Parathyroid adenoma (tissue), 2 donors: ENCODE results near the gene LILRB2.
"Not testable (repeated sequence)": the region's sequence is repeated elsewhere in the genome, so short reads cannot be mapped to it uniquely, and the experiment has no call there.

Experiments
- H2AFZ ChIP-seq: fragments of 300-600 bp; sonication (generic); one replicate; pipeline ENCODE4 v1.7.0; 2017; ENCODE audit warnings: antibody characterized with exemption, mild to moderate bottlenecking
- H3K27ac ChIP-seq: fragments of 300-600 bp; sonication (generic); one replicate; pipeline ENCODE4 v1.7.0; 2017
- H3K27me3 ChIP-seq: fragments of 300-600 bp; sonication (generic); one replicate; pipeline ENCODE4 v1.7.0; 2017; ENCODE audit warnings: low read length; ENCODE audit not compliant: control insufficient read depth, insufficient read depth
- H3K36me3 ChIP-seq: fragments of 300-600 bp; sonication (generic); one replicate; pipeline ENCODE4 v1.7.0; 2017; ENCODE audit warnings: low read length; ENCODE audit not compliant: control insufficient read depth, insufficient read depth
- H3K4me1 ChIP-seq: fragments of 300-600 bp; sonication (generic); one replicate; pipeline ENCODE4 v1.7.0; 2017; ENCODE audit warnings: control low read depth
- H3K4me2 ChIP-seq: fragments of 300-600 bp; sonication (generic); one replicate; pipeline ENCODE4 v1.7.0; 2017; ENCODE audit warnings: low read length
- H3K4me3 ChIP-seq: fragments of 300-600 bp; sonication (generic); one replicate; pipeline ENCODE4 v1.7.0; 2017; ENCODE audit warnings: low read depth, low read length
- H3K79me2 ChIP-seq: fragments of 300-600 bp; sonication (generic); one replicate; pipeline ENCODE4 v1.7.0; 2017; ENCODE audit warnings: control low read depth
- H3K9ac ChIP-seq: fragments of 300-600 bp; sonication (generic); one replicate; pipeline ENCODE4 v1.7.0; 2017; ENCODE audit warnings: mild to moderate bottlenecking
- H3K9me3 ChIP-seq: fragments of 300-600 bp; sonication (generic); one replicate; pipeline ENCODE4 v1.7.0; 2017; ENCODE audit warnings: low read length; ENCODE audit not compliant: control insufficient read depth
- CTCF ChIP-seq: fragments of 300-600 bp; sonication (generic); IDR thresholded peaks from one replicate; pipeline ENCODE4 v1.7.0; 2017; ENCODE audit warnings: antibody characterized with exemption, mild to moderate bottlenecking
- donor health status: primary hyperparathyroidism.

Gene LILRB2

GRCh38 chr19:54324071-54324470, 43.2 kb upstream of the LILRB2 start:
- H3K9ac ChIP-seq, result no peak overlapping the region
- no peaks in the 10 kb centered on the region for H3K9me3 ChIP-seq
- no peaks in the 10 kb centered on the region for H3K27me3 ChIP-seq
- H3K27ac ChIP-seq, result no peak overlapping the region
- no peaks in the 10 kb centered on the region for H3K4me1 ChIP-seq
- H2AFZ ChIP-seq, result no peak overlapping the region
- no peaks in the 10 kb centered on the region for H3K79me2 ChIP-seq
- no peak overlapping the region for H3K4me3 ChIP-seq
- no peak overlapping the region for H3K4me2 ChIP-seq
- TF ChIP-seq CTCF, result no peak
- H3K36me3 ChIP-seq, result no peaks in the 10 kb centered on the region

- not testable (repeated sequence) for H3K4me2 ChIP-seq, H3K4me3 ChIP-seq, H3K36me3 ChIP-seq, H3K9me3 ChIP-seq, H2AFZ ChIP-seq, H3K27me3 ChIP-seq, H3K27ac ChIP-seq, H3K9ac ChIP-seq, H3K4me1 ChIP-seq, H3K79me2 ChIP-seq
Measured at GRCh38 chr19:54322934-54323333, 42.0 kb upstream of the LILRB2 start.

- not testable (repeated sequence) for H3K9ac ChIP-seq, H3K79me2 ChIP-seq, H3K9me3 ChIP-seq, H3K36me3 ChIP-seq, H3K4me2 ChIP-seq, H3K27ac ChIP-seq, H3K27me3 ChIP-seq, H3K4me3 ChIP-seq, H3K4me1 ChIP-seq, H2AFZ ChIP-seq
Measured at GRCh38 chr19:54322295-54322694, 41.4 kb upstream of the LILRB2 start.

GRCh38 chr19:54319892-54320670, 39.2 kb upstream of the LILRB2 start:
- Histone ChIP-seq H3K79me2 (no peaks in the 10 kb centered on the region), H3K36me3 (no peaks in the 10 kb centered on the region), H3K4me3 (no peak overlapping the region), H3K9ac (no peak overlapping the region), H2AFZ (no peak overlapping the region), H3K27me3 (peaks cover 6% of the 10 kb centered on the region), H3K27ac (no peak overlapping the region), H3K4me1 (no peaks in the 10 kb centered on the region), H3K9me3 (no peaks in the 10 kb centered on the region), H3K4me2 (no peak overlapping the region)
- no peak for TF ChIP-seq CTCF

- Histone ChIP-seq H3K4me1 (no peaks in the 10 kb centered on the region), H3K27me3 (peaks cover 6% of the 10 kb centered on the region), H3K79me2 (no peaks in the 10 kb centered on the region), H3K9ac (no peak overlapping the region), H3K4me3 (no peak overlapping the region), H3K27ac (no peak overlapping the region), H3K4me2 (no peak overlapping the region), H3K9me3 (no peaks in the 10 kb centered on the region), H3K36me3 (no peaks in the 10 kb centered on the region), H2AFZ (no peak overlapping the region)
- no peak for TF ChIP-seq CTCF
Measured at GRCh38 chr19:54319049-54319448, 38.1 kb upstream of the LILRB2 start.

- H3K4me1 ChIP-seq, result no peaks in the 10 kb centered on the region
- H3K4me3 ChIP-seq, result no peak overlapping the region
- H2AFZ ChIP-seq, result no peak overlapping the region
- H3K4me2 ChIP-seq, result no peak overlapping the region
- H3K9me3 ChIP-seq, result no peaks in the 10 kb centered on the region
- H3K27ac ChIP-seq, result no peak overlapping the region
- no peaks in the 10 kb centered on the region for H3K79me2 ChIP-seq
- no peak overlapping the region for H3K9ac ChIP-seq
- H3K36me3 ChIP-seq, result no peaks in the 10 kb centered on the region
- no peak for TF ChIP-seq CTCF
- H3K27me3 ChIP-seq, result peaks cover 6% of the 10 kb centered on the region
Measured at GRCh38 chr19:54317965-54318240, 37.0 kb upstream of the LILRB2 start.
